Measurements from ENCODE around the gene GRIN3B.
"Not testable (repeated sequence)": the region's sequence is repeated elsewhere in the genome, so short reads cannot be mapped to it uniquely, and the experiment has no call there.

The GRIN3B gene, protein sequence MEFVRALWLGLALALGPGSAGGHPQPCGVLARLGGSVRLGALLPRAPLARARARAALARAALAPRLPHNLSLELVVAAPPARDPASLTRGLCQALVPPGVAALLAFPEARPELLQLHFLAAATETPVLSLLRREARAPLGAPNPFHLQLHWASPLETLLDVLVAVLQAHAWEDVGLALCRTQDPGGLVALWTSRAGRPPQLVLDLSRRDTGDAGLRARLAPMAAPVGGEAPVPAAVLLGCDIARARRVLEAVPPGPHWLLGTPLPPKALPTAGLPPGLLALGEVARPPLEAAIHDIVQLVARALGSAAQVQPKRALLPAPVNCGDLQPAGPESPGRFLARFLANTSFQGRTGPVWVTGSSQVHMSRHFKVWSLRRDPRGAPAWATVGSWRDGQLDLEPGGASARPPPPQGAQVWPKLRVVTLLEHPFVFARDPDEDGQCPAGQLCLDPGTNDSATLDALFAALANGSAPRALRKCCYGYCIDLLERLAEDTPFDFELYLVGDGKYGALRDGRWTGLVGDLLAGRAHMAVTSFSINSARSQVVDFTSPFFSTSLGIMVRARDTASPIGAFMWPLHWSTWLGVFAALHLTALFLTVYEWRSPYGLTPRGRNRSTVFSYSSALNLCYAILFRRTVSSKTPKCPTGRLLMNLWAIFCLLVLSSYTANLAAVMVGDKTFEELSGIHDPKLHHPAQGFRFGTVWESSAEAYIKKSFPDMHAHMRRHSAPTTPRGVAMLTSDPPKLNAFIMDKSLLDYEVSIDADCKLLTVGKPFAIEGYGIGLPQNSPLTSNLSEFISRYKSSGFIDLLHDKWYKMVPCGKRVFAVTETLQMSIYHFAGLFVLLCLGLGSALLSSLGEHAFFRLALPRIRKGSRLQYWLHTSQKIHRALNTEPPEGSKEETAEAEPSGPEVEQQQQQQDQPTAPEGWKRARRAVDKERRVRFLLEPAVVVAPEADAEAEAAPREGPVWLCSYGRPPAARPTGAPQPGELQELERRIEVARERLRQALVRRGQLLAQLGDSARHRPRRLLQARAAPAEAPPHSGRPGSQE

DNA sequence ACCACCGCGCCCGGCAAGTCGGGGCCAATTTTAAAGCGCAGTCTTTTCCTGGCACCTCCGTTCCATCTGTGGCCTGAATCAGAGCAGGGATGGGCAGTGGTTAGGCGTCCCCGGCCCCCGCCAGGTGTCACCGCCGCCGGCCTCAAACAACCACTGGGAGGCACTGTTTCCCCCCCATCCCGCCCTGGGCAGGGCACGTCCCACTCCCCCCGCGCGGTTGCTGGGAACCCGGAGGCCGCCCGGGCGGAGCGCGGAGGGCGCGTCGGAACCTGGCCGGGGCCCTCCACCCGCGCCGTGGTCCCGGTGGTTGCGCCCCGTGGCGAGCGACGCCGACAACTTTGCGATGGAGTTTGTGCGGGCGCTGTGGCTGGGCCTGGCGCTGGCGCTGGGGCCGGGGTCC lies at the start of gene GRIN3B:
Gene GRIN3B (plus strand): TSS at position 325 of the 400 bp plus-strand sequence. CDS start 19 bp downstream, at position 344.
- DNase-seq (ENCODE audit: low spot score) = no peak

GRCh38 chr19:952049-952679 lies 48.1 kb upstream of the GRIN3B start:
- DNase-seq (ENCODE audit: low spot score) = no peak

GRCh38 chr19:952680-953444 lies 47.4 kb upstream of the GRIN3B start:
- no peak for DNase-seq (ENCODE audit: low spot score)

DNA sequence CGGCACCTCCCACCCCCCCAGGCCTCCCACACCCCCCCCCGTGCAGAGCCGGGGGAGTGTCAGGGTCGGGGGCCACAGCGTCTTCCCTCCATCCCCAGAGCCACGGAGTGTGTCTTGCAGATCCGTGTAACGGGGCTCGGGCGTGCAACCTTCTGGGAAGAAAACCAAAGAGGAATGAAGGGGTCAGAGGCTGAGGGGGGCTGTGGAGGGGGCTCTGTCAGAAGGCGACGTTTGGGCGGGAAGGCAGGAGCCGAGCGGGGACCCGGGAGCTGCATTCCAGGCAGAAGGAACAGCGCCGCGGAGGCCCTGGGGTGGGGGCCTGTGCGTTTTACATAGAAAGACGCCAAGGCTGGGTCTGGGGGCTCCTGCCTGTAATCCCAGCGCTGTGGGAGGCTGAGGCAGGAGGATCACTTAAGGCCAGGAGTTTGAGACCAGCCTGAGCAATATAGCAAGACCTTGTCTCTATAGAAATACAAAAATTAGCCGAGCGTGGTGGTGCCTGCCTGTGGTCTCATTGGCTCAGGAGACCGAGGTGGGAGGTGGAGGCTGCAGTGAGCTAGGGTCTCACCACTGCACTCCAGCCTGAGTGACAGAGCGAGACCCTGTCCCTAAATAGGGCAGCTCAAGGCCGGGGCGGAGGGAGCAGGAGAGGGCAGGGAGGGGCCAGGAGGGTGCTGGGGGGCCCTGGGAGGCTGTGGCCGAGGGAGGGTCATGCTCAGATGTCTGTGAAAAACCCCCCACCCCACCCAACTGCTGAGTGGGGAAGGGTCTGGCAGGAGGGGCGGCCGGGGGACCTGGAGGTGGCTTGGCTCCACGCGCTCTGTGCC lies 46.6 kb upstream of the GRIN3B start:
- no peak for DNase-seq (ENCODE audit: low spot score)

GRCh38 chr19:954272-954671 lies 45.9 kb upstream of the GRIN3B start:
- DNase-seq (ENCODE audit: low spot score) = no peak

DNA sequence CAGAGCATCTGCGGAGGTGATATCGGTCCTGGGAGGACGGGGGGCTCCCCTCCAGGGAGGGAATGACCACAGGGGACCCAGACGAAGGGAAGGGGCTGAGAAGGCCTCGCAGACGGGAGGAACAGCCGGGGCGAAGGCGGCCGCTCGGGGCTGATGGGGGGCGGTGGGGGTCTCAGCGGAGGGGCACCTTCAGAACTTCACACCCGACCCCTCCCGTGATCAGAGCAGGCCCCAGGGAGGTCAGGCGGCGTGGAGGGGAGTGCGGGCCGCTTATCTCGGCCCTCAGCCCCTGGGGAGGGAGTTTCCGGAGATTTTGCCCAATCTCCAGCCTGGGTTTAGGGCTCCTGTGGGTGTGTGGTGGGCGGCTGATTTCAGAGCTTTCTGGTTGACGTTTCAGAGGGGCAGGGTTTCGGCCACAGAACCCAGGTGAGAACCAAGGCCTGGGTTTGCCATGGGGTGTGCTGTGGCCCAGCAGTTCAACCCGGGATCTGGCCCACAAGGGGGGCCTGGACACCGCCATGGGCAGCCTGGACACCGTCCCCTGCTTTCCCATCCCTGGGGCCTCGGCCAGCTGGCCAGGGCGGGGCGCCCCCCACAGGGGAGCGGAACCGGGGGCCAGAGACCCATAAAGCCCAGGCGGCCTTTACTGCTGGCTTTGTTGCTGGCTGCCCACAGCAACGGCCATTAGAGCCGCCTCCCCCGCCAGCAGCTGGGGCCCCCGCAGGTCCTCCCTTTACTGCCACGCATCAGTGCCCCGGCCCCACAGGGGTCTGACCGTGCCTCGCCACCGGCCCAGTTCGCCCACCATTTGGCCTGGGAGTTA lies 45.3 kb upstream of the GRIN3B start:
- DNase-seq (ENCODE audit: low spot score) = peak; percentile 40

DNA sequence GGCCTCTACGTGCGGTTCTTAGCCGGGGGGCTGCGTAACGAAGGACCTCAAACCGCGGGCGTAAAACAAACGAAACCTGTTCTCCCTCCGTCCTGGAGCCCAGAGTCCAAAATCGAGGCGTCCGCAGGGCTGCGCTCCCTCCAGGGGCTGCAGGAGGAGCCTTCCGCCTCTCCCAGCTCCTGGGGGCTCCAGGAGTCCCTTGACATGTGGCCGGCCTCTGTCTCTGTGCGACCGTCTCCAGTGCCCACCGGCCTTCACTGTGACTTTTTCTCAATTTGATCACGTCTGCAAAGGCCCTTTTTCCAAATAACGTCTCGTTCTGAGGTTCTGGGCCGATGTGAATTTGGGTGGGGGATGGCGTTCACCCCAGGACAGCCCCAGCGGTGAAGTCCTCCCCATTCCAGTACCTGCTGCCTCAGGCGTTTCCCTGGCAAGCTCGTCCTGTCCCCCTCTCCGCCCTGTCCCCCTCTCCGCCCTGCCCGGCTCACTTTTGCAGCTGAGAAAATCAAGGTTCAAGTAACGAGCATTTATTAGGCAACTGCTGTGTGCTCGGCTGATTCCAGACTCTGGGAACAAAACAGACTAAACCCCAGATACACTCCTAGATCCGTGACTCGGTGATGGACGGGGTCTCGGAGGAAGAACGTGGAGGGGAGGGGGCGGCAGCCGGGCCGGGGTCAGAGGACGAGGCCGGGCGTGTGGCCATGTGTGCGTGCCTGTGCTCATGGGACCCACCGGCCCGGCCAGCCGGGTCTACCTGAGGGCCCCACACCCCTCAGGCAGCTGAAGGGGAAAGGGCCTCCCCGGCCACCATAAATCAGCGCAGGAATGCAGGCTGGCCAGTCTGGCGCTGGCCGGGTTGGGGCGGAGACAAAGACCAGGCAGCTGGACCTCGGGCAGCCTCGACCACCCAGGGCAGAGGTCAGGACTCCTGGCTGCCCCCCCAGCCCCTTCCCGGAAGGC lies 44.1 kb upstream of the GRIN3B start:
- peak; percentile 46 for DNase-seq (ENCODE audit: low spot score)

- DNase-seq (ENCODE audit: low spot score) = peak; percentile 71
These were observed 43.3 kb upstream of the GRIN3B start for GRCh38 chr19:956766-957440.

DNA sequence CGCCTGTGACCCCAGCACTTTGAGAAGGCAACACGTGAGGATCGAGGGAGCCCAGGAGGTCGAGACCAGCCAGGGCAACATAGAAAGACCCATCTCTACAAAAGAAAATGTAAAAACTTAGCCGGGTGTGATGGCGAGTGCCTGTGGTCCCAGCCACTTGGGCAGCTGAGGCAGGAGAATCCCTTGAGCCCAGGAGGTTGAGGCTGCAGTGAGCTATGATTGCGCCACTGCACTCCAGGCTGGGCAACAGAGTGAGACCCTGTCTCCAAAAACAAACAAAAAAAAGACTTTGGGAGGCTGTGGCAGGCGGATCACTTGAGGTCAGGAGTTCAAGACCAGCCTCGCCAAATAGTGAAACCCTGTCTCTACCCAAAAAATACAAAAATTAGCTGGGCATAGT lies 42.6 kb upstream of the GRIN3B start:
- not testable (repeated sequence) for DNase-seq (ENCODE audit: low spot score)

GRCh38 chr19:958967-959855 lies 41.0 kb upstream of the GRIN3B start:
- no peak for DNase-seq (ENCODE audit: low spot score)

DNA sequence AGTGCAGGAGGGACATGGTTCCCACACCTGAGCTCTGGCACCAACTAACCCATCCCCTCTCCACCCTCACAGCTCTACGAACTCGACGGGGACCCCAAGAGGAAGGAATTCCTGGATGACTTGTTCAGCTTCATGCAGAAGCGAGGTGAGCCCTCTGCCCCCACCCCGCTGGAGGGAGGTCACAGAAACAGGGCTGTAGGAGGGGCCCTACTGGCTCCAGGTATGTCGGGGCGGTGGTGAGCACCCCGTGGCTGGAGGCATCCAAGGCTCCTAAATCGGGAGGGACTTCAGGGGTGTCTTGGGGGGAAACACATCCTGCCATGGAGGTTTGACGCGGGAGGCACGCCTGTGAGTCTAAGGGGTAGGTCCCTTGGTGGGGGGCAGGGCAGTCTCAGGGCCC lies 40.2 kb upstream of the GRIN3B start:
- no peak for DNase-seq (ENCODE audit: low spot score)

- DNase-seq (ENCODE audit: low spot score) = no peak
These were observed 39.6 kb upstream of the GRIN3B start for GRCh38 chr19:960601-960938.

GRCh38 chr19:961866-962620 lies 38.2 kb upstream of the GRIN3B start:
- no peak for DNase-seq (ENCODE audit: low spot score)

- no peak for DNase-seq (ENCODE audit: low spot score)
These were observed 37.4 kb upstream of the GRIN3B start for GRCh38 chr19:962683-963400.

DNA sequence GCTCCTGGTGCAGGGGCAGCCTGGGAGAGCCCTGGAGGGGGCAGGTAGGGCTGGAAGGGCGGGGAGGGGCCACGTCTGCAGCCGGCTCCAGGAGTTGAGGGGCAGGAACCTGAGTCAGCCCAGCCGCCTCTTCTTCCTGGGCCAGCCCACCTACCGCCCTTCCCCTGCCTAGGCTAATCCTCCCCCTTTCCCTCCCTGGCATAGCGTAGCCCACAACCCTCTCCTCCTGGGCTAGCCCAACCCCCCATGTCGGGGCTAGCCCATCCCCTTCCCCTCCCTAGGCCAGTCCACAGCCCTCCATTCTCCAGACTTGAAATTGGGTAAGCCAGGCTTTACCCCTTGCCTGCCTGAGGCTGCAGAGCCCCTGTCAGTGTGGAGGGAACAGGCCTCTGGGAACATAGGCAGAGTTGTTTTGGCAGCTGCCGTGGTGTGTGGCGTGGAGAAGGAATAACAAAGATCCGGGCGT lies 36.7 kb upstream of the GRIN3B start:
- DNase-seq (ENCODE audit: low spot score) = no peak
